B cell (primary cell): ENCODE results near the gene DDX56. TPM values are rescaled to one million over a fixed set of nuclear protein-coding genes. Genes with fewer than 3 reads are reported as not detected.

Experiments used
- ATAC-seq: fragments of 200-7000 bp; cut with Tn5 transposase; one replicate; pipeline ENCODE4 v1.10.0; 2021; ENCODE audit warnings: low read depth, mild to moderate bottlenecking, moderate number of reproducible peaks, moderate library complexity
- CTCF ChIA-PET: fragments of 350-600 bp; sonication (Branson Sonifier 250); formaldehyde crosslinking; loops from one replicate; lab custom pipeline; 2021; ENCODE audit warnings: antibody characterized with exemption, inconsistent platforms; lab: Charles Lee
- POLR2A ChIA-PET: fragments of 350-600 bp; sonication (Branson Sonifier 250); formaldehyde crosslinking; loops from one replicate; lab custom pipeline; 2021; ENCODE audit warnings: antibody characterized with exemption; lab: Charles Lee
- DNase-seq: peaks from one replicate; pipeline ENCODE4 v3.0.0; 2013
- H2AFZ ChIP-seq: 2 replicates; pipeline ENCODE4 v1.6.1; 2012; ENCODE audit warnings: mild to moderate bottlenecking, low read depth, low read length; ENCODE audit not compliant: insufficient read depth, poor library complexity, severe bottlenecking
- H3K27ac ChIP-seq, 2 donors: 1 replicate in 1 of 2; 2 replicates in 1 of 2; pipeline ENCODE4 v1.5.1; 2012 to 2013; ENCODE audit warnings: low read length in 2 of 2, mild to moderate bottlenecking in 2 of 2, moderate library complexity in 1 of 2
- H3K27me3 ChIP-seq, 4 experiments: fragments of 200-600 bp in 1 of 4; sonication (generic) in 1 of 4; replicated peaks in 1 of 4; 1 replicate in 2 of 4; 2 replicates in 2 of 4; pipeline versions ENCODE4 v1.6.1 to v1.7.0; 2013 to 2016; ENCODE audit warnings: low read length in 3 of 4, mild to moderate bottlenecking in 2 of 4, mixed read lengths in 1 of 4, moderate library complexity in 1 of 4; ENCODE audit not compliant: insufficient read depth in 4 of 4, control insufficient read depth in 3 of 4; ENCODE audit errors: control extremely low read depth in 1 of 4
- H3K36me3 ChIP-seq, 2 experiments: replicated peaks in 1 of 2; 1 replicate in 1 of 2; 2 replicates in 1 of 2; pipeline versions ENCODE4 v1.6.1 to v1.7.1; 2013; ENCODE audit warnings: low read length in 1 of 2; ENCODE audit not compliant: insufficient read depth in 2 of 2, control insufficient read depth in 1 of 2; ENCODE audit errors: control extremely low read depth in 1 of 2, extremely low read depth in 1 of 2
- H3K4me1 ChIP-seq, 2 donors: fragments of 200-600 bp in 1 of 2; sonication (generic) in 1 of 2; 1 replicate in 1 of 2; 2 replicates in 1 of 2; pipeline versions ENCODE4 v1.5.1 to v1.6.1; 2013 to 2017; ENCODE audit warnings: low read length in 2 of 2; ENCODE audit not compliant: control insufficient read depth in 2 of 2, insufficient read depth in 2 of 2
- H3K4me2 ChIP-seq: replicated peaks from 2 replicates; pipeline ENCODE3; 2012; ENCODE audit warnings: mild to moderate bottlenecking, low read depth, low read length; ENCODE audit not compliant: poor library complexity, severe bottlenecking
- H3K4me3 ChIP-seq, 5 experiments: fragments of 200-600 bp in 1 of 5; sonication (generic) in 1 of 5; 1 replicate in 3 of 5; 2 replicates in 2 of 5; pipeline versions ENCODE4 v1.5.1 to v1.7.0; 2011 to 2016; ENCODE audit warnings: low read length in 4 of 5, mild to moderate bottlenecking in 4 of 5, low read depth in 2 of 5, control low read depth in 1 of 5, moderate library complexity in 1 of 5; ENCODE audit not compliant: insufficient read depth in 1 of 5; ENCODE audit errors: control extremely low read depth in 1 of 5, extremely low read depth in 1 of 5
- H3K79me2 ChIP-seq: fragments of 200-600 bp; sonication (generic); one replicate; pipeline ENCODE4 v1.6.0; 2016; ENCODE audit warnings: low read length; ENCODE audit not compliant: control insufficient read depth, insufficient read depth
- H3K9ac ChIP-seq: fragments of 200-600 bp; sonication (generic); 2 replicates; pipeline ENCODE4 v1.6.1; 2017; ENCODE audit warnings: mild to moderate bottlenecking, low read length, moderate library complexity
- H3K9me3 ChIP-seq, 3 donors: one replicate each; pipeline versions ENCODE4 v1.6.1 to v1.7.1; 2013; ENCODE audit warnings: low read length in 2 of 3; ENCODE audit not compliant: control insufficient read depth in 2 of 3, insufficient read depth in 1 of 3; ENCODE audit errors: control extremely low read depth in 1 of 3
- H4K20me1 ChIP-seq: 2 replicates; pipeline ENCODE4 v1.6.0; 2012; ENCODE audit warnings: mild to moderate bottlenecking, low read length; ENCODE audit not compliant: insufficient read depth, control insufficient read depth, poor library complexity, severe bottlenecking
- H3K27ac Mint-ChIP-seq: one replicate; pipeline ENCODE4 v1.8.0; 2021; ENCODE audit warnings: mixed read lengths
- H3K27me3 Mint-ChIP-seq: one replicate; pipeline ENCODE4 v1.8.0; 2021; ENCODE audit warnings: mixed read lengths
- H3K4me1 Mint-ChIP-seq: one replicate; pipeline ENCODE4 v1.8.0; 2021; ENCODE audit warnings: mixed read lengths
- H3K4me3 Mint-ChIP-seq: one replicate; pipeline ENCODE4 v1.8.0; 2021; ENCODE audit warnings: mixed read lengths
- H3K9me3 Mint-ChIP-seq: one replicate; pipeline ENCODE4 v1.8.0; 2022; ENCODE audit warnings: mixed read lengths; ENCODE audit not compliant: insufficient read depth
- CTCF ChIP-seq: fragments of 200-600 bp; IDR thresholded peaks from one replicate; pipeline ENCODE4 v1.8.0; 2022; ENCODE audit warnings: antibody characterized with exemption, mild to moderate bottlenecking
- EZH2 ChIP-seq: IDR thresholded peaks from 2 replicates; pipeline ENCODE4 v1.6.1; 2012; ENCODE audit warnings: borderline replicate concordance, low read depth, mild to moderate bottlenecking, moderate library complexity, low read length; ENCODE audit not compliant: insufficient read depth, poor library complexity, severe bottlenecking
- WGBS: methylation state at CpG from one replicate; pipeline ENCODE4 v1.1.5; 2013; ENCODE audit warnings: missing lambda C conversion rate; ENCODE audit not compliant: insufficient coverage; 5-methylcytosine and 5-hydroxymethylcytosine counted together
- intact Hi-C: fragments of 100-400 bp; cut with micrococcal nuclease; formaldehyde crosslinking; loops from one replicate; pipeline ENCODE4 v1.10.0; 2022
- polyA plus RNA-seq: library from polyadenylated mRNA; depleted of rRNA; stranded (reverse); fragments of >200 nt; gene quantifications from 2 replicates; pipeline ENCODE4 v1.2.3, GENCODE V29; 2012
- total RNA-seq, 2 donors: library from RNA; stranded (reverse); fragments of 120-200 nt in 1 of 2; gene quantifications; 1 replicate in 1 of 2; 2 replicates in 1 of 2; pipeline versions ENCODE4 v1.2.3 to v1.2.4, GENCODE V29; 2013 to 2022

Gene DDX56
- total and polyA plus RNA-seq, 2 donors (not counting 1 experiment from before 2014, with no cell fraction given), result 88.2 to 102 TPM

GRCh38 chr7:44615149-44615611, 41.5 kb upstream of the DDX56 start:
- peak overlapping the region; percentile 45 to 74 for H3K27ac ChIP-seq
- WGBS, result 56% methylated on average over 2 of the region's 2 CpGs
- H3K4me3 Mint-ChIP-seq, result peak overlapping the region; percentile 76
- peak; percentile 66 for ATAC-seq
- no peak overlapping the region for H3K4me3 ChIP-seq
- TF ChIP-seq CTCF (no peak), EZH2 (no peak)
- DNase-seq, result peak; percentile 58
- no peaks in the 10 kb centered on the region for H3K27me3 Mint-ChIP-seq
- ChIA-PET CTCF (no interaction called here), POLR2A (no interaction called here)
- H4K20me1 ChIP-seq, result peaks cover 40% of the 10 kb centered on the region
- H3K4me1 Mint-ChIP-seq, result peaks cover 52% of the 10 kb centered on the region
- H3K27me3 ChIP-seq, result no peaks in the 10 kb centered on the region
- H3K36me3 ChIP-seq, result no peaks in the 10 kb centered on the region
- no peaks in the 10 kb centered on the region for H3K9me3 Mint-ChIP-seq
- H3K9me3 ChIP-seq, result no peaks in the 10 kb centered on the region
- peaks cover 26 to 31% of the 10 kb centered on the region in 2 donors for H3K4me1 ChIP-seq
- peak overlapping the region; percentile 83 for H3K27ac Mint-ChIP-seq
- peak overlapping the region; percentile 43 for H3K9ac ChIP-seq
- intact Hi-C loops, result no loop called here
- H2AFZ ChIP-seq, result no peak overlapping the region
- peaks cover 95% of the 10 kb centered on the region for H3K79me2 ChIP-seq
- peak overlapping the region; percentile 51 for H3K4me2 ChIP-seq

GRCh38 chr7:44609829-44610228, 36.1 kb upstream of the DDX56 start:
- Histone ChIP-seq H3K9me3 (no peaks in the 10 kb centered on the region), H3K4me2 (no peak overlapping the region), H3K36me3 (peaks cover 0 to 1% of the 10 kb centered on the region in 2 experiments), H3K27me3 (no peaks in the 10 kb centered on the region), H3K4me3 (no peak overlapping the region), H3K4me1 (peaks cover 17 to 30% of the 10 kb centered on the region in 2 donors), H3K79me2 (peaks cover 77% of the 10 kb centered on the region), H3K27ac (no peak overlapping the region), H3K9ac (no peak overlapping the region), H4K20me1 (peaks cover 10% of the 10 kb centered on the region), H2AFZ (no peak overlapping the region)
- TF ChIP-seq EZH2 (no peak), CTCF (no peak)
- no peak overlapping the region for H3K4me3 Mint-ChIP-seq
- H3K27me3 Mint-ChIP-seq, result no peaks in the 10 kb centered on the region
- intact Hi-C loops, result no loop called here
- CTCF ChIA-PET, result interaction anchor here (0.6 to 0.7 kb wide), 2 partner anchors 247 to 254 kb away, joined by 3 to 4 read pairs; no protein-coding TSS in a partner anchor
- POLR2A ChIA-PET, result interaction anchor here (1.2 kb wide), 1 partner anchor 20 kb away, joined by 9 read pairs; no protein-coding TSS in a partner anchor
- H3K27ac Mint-ChIP-seq, result no peak overlapping the region
- no peak for ATAC-seq
- no CpG with 5 or more reads among the region's 3 CpGs for WGBS
- H3K9me3 Mint-ChIP-seq, result no peaks in the 10 kb centered on the region
- DNase-seq, result no peak
- peaks cover 48% of the 10 kb centered on the region for H3K4me1 Mint-ChIP-seq
